CD4-positive, CD25-positive, alpha-beta regulatory T cell (primary cell): ENCODE measurements around the gene CD4. TPM values are rescaled to one million over a fixed set of nuclear protein-coding genes. Genes with fewer than 3 reads are reported as not detected.

ENCODE experiments used
- ATAC-seq, 2 donors: fragments of 150-1000 bp; cut with Tn5 transposase; one replicate each; pipeline ENCODE4 v1.10.0; 2021; ENCODE audit warnings: low read depth in 2 of 2, moderate number of reproducible peaks in 2 of 2, moderate library complexity in 1 of 2
- DNase-seq, 3 donors: peaks; one replicate each; pipeline versions ENCODE4 v3.0.0 to v3.0.0-alpha.2; 2012 to 2022; ENCODE audit warnings: mixed read lengths in 1 of 3
- H3K27ac ChIP-seq: one replicate; pipeline ENCODE4 v1.7.0; 2013; ENCODE audit warnings: mild to moderate bottlenecking, low read length; ENCODE audit not compliant: insufficient read depth, poor library complexity, severe bottlenecking
- H3K27me3 ChIP-seq: one replicate; pipeline ENCODE4 v1.7.0; 2013; ENCODE audit warnings: low read length; ENCODE audit not compliant: control insufficient read depth, insufficient read depth
- H3K36me3 ChIP-seq: one replicate; pipeline ENCODE4 v1.7.0; 2013; ENCODE audit warnings: mild to moderate bottlenecking, low read length, moderate library complexity; ENCODE audit not compliant: control insufficient read depth, insufficient read depth
- H3K4me1 ChIP-seq: 2 replicates; pipeline ENCODE4 v1.7.0; 2013; ENCODE audit warnings: mild to moderate bottlenecking, low read length; ENCODE audit not compliant: insufficient read depth, control insufficient read depth, poor library complexity, severe bottlenecking
- H3K4me3 ChIP-seq: one replicate; pipeline ENCODE4 v1.7.0; 2013; ENCODE audit warnings: low read depth, mild to moderate bottlenecking, low read length, moderate library complexity
- H3K9me3 ChIP-seq, 2 experiments: 1 replicate in 1 of 2; 2 replicates in 1 of 2; pipeline ENCODE4 v1.7.0; 2013; ENCODE audit warnings: low read length in 2 of 2, mild to moderate bottlenecking in 1 of 2, moderate library complexity in 1 of 2; ENCODE audit not compliant: control insufficient read depth in 2 of 2
- H3K27ac Mint-ChIP-seq, 3 donors: one replicate each; pipeline ENCODE4 v1.8.0; 2020 to 2022; ENCODE audit warnings: mild to moderate bottlenecking in 3 of 3, mixed read lengths in 3 of 3, moderate library complexity in 2 of 3
- H3K27me3 Mint-ChIP-seq: one replicate; pipeline ENCODE4 v1.8.0; 2022; ENCODE audit warnings: mild to moderate bottlenecking, mixed read lengths
- H3K36me3 Mint-ChIP-seq: one replicate; pipeline ENCODE4 v1.8.0; 2020; ENCODE audit warnings: mixed read lengths
- H3K4me1 Mint-ChIP-seq, 4 donors: one replicate each; pipeline ENCODE4 v1.8.0; 2020 to 2022; ENCODE audit warnings: mixed read lengths in 4 of 4, mild to moderate bottlenecking in 1 of 4
- H3K4me3 Mint-ChIP-seq, 4 donors: one replicate each; pipeline ENCODE4 v1.8.0; 2020 to 2022; ENCODE audit warnings: mild to moderate bottlenecking in 4 of 4, mixed read lengths in 4 of 4, moderate library complexity in 3 of 4
- H3K9me3 Mint-ChIP-seq, 7 donors: one replicate each; pipeline ENCODE4 v1.8.0; 2020 to 2022; ENCODE audit warnings: mixed read lengths in 7 of 7, mild to moderate bottlenecking in 3 of 7, moderate library complexity in 2 of 7
- polyA plus RNA-seq, 4 donors: library from polyadenylated mRNA; unstranded; fragments of 300-500 nt; fragmentation: Illumina TruSeq; gene quantifications; one replicate each; pipeline ENCODE4 v1.2.3, GENCODE V29; 2021
- total RNA-seq: library from RNA; stranded (reverse); gene quantifications from one replicate; pipeline ENCODE4 v1.2.3, GENCODE V29; 2022

The CD4 gene
- total and polyA plus RNA-seq, 5 donors from 2014 or later: 224 to 330 (median 321) TPM

GRCh38 chr12:6819106-6820030 is 30.0 kb downstream of the CD4 start:
- peaks cover 11% of the 10 kb centered on the region for H3K4me1 ChIP-seq
- DNase-seq (no peak), ATAC-seq (no peak)
- H3K9me3 Mint-ChIP-seq: no peaks in the 10 kb centered on the region
- H3K27ac ChIP-seq: no peak overlapping the region
- H3K4me3 Mint-ChIP-seq: peak overlapping the region in 1 of 4 donors; percentile 20
- no peaks in the 10 kb centered on the region for H3K9me3 ChIP-seq
- peak overlapping the region in 2 of 3 donors; percentile 12 to 79 for H3K27ac Mint-ChIP-seq
- H3K4me1 Mint-ChIP-seq: peaks cover 2 to 27% (median 9%) of the 10 kb centered on the region in 4 donors
- peaks cover 27% of the 10 kb centered on the region for H3K36me3 Mint-ChIP-seq
- peaks cover 50% of the 10 kb centered on the region for H3K36me3 ChIP-seq
- H3K27me3 Mint-ChIP-seq: peaks cover 18% of the 10 kb centered on the region
- no peak overlapping the region for H3K4me3 ChIP-seq
- H3K27me3 ChIP-seq: no peaks in the 10 kb centered on the region

- H3K36me3 ChIP-seq: peaks cover 42% of the 10 kb centered on the region
- Mint-ChIP-seq H3K27me3 (peaks cover 24% of the 10 kb centered on the region), H3K4me1 (peaks cover 2 to 33% (median 9%) of the 10 kb centered on the region in 4 donors), H3K4me3 (peak overlapping the region in 3 of 4 donors; percentile 20 to 41 (median 31)), H3K36me3 (peaks cover 21% of the 10 kb centered on the region), H3K27ac (peak overlapping the region in 1 of 3 donors; percentile 5), H3K9me3 (no peaks in the 10 kb centered on the region)
- H3K27me3 ChIP-seq: no peaks in the 10 kb centered on the region
- no peaks in the 10 kb centered on the region for H3K9me3 ChIP-seq
- peaks cover 11% of the 10 kb centered on the region for H3K4me1 ChIP-seq
- H3K27ac ChIP-seq: no peak overlapping the region
- ATAC-seq (no peak), DNase-seq (no peak)
- no peak overlapping the region for H3K4me3 ChIP-seq
Measured at GRCh38 chr12:6820166-6820565, 30.8 kb downstream of the CD4 start.

DNA sequence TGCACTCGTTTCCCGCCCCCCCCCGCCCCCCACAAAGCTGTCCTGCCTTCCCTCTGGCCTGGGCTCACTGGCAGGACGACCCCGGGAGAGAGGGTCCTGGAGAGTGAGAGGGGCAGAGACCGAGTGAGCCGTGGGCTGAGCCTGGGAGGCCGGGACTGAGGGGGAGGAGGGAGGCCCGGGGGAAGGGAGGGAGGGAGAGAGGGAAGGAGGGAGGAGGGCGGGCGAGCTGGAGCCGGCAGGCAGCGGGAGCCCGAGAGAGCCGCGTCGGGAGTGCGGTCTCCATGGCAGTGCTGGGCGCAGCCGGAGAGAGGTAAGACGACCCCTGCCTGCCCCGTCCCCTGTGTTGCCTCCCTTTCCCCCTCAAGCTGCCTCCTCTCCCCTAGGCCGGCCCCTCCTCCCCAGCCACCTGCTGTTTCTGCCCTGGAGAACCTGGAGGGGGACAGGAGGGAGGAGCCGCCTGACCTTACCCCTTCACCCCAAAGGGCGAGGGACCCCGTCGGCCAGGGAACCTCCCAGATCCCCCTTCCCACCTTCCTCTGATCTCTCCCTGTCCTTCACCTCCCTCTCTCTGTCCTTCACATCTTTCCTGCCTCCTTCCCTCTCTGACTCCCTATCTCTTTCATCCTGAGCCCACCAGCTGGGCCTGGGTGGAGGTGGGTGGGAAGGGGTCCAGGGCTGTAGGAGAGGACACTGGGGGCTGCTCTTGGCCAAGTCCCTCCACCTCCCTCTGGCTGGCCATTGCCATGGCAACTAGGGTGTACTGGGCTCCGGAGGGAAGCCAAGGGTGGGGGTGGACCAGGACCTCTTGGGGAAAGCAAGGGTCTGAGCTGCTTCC is 32.5 kb downstream of the CD4 start, which contains the start of gene GPR162:
Gene GPR162, plus strand, starts transcription at position 231 of the 835 bp plus-strand sequence. CDS start 2,078 bp downstream, outside the sequence.
- peaks cover 11% of the 10 kb centered on the region for H3K4me1 ChIP-seq
- Mint-ChIP-seq H3K27me3 (peaks cover 40% of the 10 kb centered on the region), H3K27ac (peak within 1 kb of the TSS in 2 of 3 donors; percentile 5 to 68), H3K4me1 (peaks cover 4 to 37% (median 15%) of the 10 kb centered on the region in 4 donors), H3K4me3 (peak within 1 kb of the TSS; percentile 20 to 81 (median 40)), H3K36me3 (peaks cover 10% of the 10 kb centered on the region), H3K9me3 (peaks cover 0 to 3% (median 0%) of the 10 kb centered on the region in 7 donors)
- no peaks in the 10 kb centered on the region for H3K9me3 ChIP-seq
- no peak for DNase-seq
- no peak within 1 kb of the TSS for H3K4me3 ChIP-seq
- no peak for ATAC-seq
- H3K27ac ChIP-seq: no peak within 1 kb of the TSS
- H3K36me3 ChIP-seq: peaks cover 26% of the 10 kb centered on the region
- H3K27me3 ChIP-seq: peaks cover 8% of the 10 kb centered on the region

GRCh38 chr12:6822426-6823135 is 33.3 kb downstream of the CD4 start:
- peak overlapping the region in 1 of 3 donors; percentile 68 for H3K27ac Mint-ChIP-seq
- H3K27me3 ChIP-seq: peaks cover 8% of the 10 kb centered on the region
- H3K9me3 Mint-ChIP-seq: peaks cover 0 to 3% (median 0%) of the 10 kb centered on the region in 7 donors
- no peak overlapping the region for H3K27ac ChIP-seq
- peaks cover 15% of the 10 kb centered on the region for H3K4me1 ChIP-seq
- peaks cover 18% of the 10 kb centered on the region for H3K36me3 ChIP-seq
- H3K4me3 Mint-ChIP-seq: no peak overlapping the region
- no peak overlapping the region for H3K4me3 ChIP-seq
- H3K9me3 ChIP-seq: no peaks in the 10 kb centered on the region
- no peak for ATAC-seq
- no peak for DNase-seq
- H3K27me3 Mint-ChIP-seq: peaks cover 48% of the 10 kb centered on the region
- H3K36me3 Mint-ChIP-seq: peaks cover 5% of the 10 kb centered on the region
- H3K4me1 Mint-ChIP-seq: peaks cover 4 to 41% (median 17%) of the 10 kb centered on the region in 4 donors

DNA sequence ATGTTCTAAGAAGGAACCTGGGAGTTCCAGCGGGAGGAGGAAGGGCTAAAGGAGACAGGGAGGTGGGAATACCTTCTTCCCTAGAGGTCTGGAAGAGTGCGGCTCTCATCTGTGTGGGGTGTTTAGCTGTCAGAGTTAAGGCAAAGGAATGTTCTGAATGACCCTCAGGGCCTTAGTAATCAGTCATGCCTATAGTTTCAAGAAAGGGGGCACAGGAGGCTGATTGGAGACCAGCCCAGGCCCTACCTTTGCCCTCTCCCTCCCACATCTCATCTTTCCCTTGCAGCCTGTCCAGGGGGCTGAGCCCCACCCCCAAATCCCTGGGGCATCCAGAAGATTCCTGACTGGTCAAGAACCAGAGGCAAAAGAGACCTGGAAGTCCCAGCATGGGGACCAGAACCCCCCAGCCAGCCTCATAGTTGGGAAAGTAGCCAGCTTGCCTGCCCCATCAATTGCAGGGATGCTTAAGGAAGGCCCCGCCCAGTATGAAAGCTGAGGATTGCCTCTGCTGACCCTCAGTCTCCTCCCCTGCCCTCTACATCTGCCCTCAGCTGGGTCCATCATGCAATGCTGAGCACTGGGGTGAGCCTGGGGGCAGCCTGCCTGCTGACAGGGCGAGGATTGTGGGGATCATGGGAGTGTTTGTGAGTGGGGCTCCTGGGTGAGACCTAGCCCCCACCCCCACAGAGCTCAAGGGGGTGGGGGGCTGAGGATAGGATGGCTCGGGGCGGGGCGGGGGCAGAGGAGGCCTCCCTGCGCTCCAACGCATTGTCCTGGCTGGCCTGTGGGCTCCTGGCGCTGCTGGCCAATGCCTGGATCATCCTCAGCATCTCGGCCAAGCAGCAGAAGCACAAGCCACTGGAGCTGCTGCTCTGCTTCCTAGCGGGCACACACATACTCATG is 34.1 kb downstream of the CD4 start:
- Histone ChIP-seq H3K4me3 (no peak overlapping the region), H3K4me1 (peaks cover 21% of the 10 kb centered on the region), H3K27ac (no peak overlapping the region), H3K27me3 (peaks cover 8% of the 10 kb centered on the region), H3K9me3 (no peaks in the 10 kb centered on the region), H3K36me3 (peaks cover 11% of the 10 kb centered on the region)
- Mint-ChIP-seq H3K4me3 (peak overlapping the region in 1 of 4 donors; percentile 12), H3K9me3 (peaks cover 0 to 3% (median 0%) of the 10 kb centered on the region in 7 donors), H3K4me1 (peaks cover 0 to 41% (median 18%) of the 10 kb centered on the region in 4 donors), H3K36me3 (no peaks in the 10 kb centered on the region), H3K27me3 (peaks cover 55% of the 10 kb centered on the region), H3K27ac (peak overlapping the region in 1 of 3 donors; percentile 68)
- no peak for DNase-seq
- no peak for ATAC-seq

- Histone ChIP-seq H3K4me3 (no peak overlapping the region), H3K9me3 (no peaks in the 10 kb centered on the region), H3K36me3 (peaks cover 5% of the 10 kb centered on the region), H3K27ac (no peak overlapping the region), H3K27me3 (peaks cover 8% of the 10 kb centered on the region), H3K4me1 (peaks cover 28% of the 10 kb centered on the region)
- no peak for ATAC-seq
- Mint-ChIP-seq H3K36me3 (no peaks in the 10 kb centered on the region), H3K9me3 (peaks cover 0 to 3% (median 0%) of the 10 kb centered on the region in 7 donors), H3K4me3 (peak overlapping the region in 1 of 4 donors; percentile 15), H3K4me1 (peaks cover 0 to 46% (median 18%) of the 10 kb centered on the region in 4 donors), H3K27ac (no peak overlapping the region), H3K27me3 (peaks cover 59% of the 10 kb centered on the region)
- no peak for DNase-seq
Measured at GRCh38 chr12:6824085-6824775, 34.9 kb downstream of the CD4 start.
